HG02938 (cell line): ENCODE measurements around the gene IFT27.

Experiments
- ATAC-seq: cut with Tn5 transposase; IDR thresholded peaks from one replicate; pipeline ENCODE4 v1.9.1; 2021; ENCODE audit warnings: mild to moderate bottlenecking, moderate library complexity; ENCODE audit not compliant: unreplicated experiment

Gene IFT27

GRCh38 chr22:36727927-36728488 lies 47.9 kb downstream of the IFT27 start:
- ATAC-seq: no peak

DNA sequence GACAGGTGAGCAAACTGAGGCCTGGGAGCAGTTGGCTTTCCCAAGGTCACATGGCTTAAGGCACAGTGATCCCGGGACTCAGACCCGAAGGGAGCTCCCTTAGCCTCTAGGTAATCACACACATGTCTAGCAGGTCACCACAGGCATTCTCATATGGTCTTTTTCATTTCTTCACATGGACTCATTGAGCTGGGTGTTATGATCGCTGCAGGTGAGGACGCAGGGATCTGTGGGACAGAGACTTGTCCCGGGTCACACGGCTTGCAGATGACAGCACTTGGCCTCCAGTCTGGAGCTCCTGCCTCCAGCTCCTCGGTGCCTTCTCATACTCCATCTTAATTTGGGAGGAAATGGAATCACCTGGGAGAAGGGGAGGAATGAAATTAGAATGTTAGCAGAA lies 48.8 kb downstream of the IFT27 start:
- no peak for ATAC-seq

- ATAC-seq: no peak
Observed at GRCh38 chr22:36726007-36726380, 49.9 kb downstream of the IFT27 start.

GRCh38 chr22:36725366-36726006 lies 50.4 kb downstream of the IFT27 start:
- no peak for ATAC-seq

GRCh38 chr22:36724836-36725235 lies 51.1 kb downstream of the IFT27 start:
- ATAC-seq: no peak

DNA sequence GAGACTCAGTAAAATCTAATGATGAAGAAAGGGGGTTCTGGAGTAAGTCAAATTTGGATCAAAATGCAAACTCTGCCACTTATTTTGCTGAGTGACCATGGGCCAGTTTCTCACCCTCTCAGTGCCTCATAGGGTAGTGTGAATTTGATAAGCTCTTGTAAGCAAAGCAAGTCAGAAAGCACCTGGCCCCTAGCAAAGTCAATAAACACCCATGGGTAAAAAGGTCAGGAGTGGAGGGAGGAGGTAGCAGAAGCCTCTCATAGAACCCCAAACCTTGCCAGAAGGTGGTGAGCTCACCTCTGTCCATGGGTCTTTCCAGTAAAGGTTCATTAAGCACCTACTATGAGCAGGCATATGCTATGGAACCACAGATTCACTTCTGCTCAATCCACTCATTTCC lies 53.9 kb downstream of the IFT27 start:
- no peak for ATAC-seq

GRCh38 chr22:36715647-36716046 lies 60.3 kb downstream of the IFT27 start:
- no peak for ATAC-seq

- ATAC-seq: no peak
Observed at GRCh38 chr22:36714110-36714509, 61.8 kb downstream of the IFT27 start.

- no peak for ATAC-seq
Observed at GRCh38 chr22:36713436-36713835, 62.5 kb downstream of the IFT27 start.
